ENCODE data around the gene TYW1B.
"Not testable (repeated sequence)": the region's sequence is repeated elsewhere in the genome, so short reads cannot be mapped to it uniquely, and the experiment has no call there.

TYW1B gene

DNA sequence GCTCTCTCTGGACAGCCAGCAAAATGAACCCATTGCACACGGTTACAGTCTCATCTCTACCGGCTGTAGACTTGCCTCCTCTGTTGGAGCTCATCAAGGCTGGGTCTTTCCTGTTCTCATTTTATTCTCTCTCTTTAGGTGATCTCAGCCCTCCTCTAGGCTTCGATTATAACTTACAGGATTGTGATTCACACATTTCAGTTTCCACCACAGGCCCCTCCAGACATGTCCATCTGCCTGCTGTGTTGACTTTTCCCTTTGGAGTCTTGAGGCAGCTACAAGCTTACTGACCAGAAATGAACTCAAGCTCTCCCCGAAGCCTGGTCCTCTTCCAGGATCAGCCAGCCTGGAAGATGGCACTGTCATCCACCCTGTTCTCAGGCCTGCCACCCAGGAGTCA lies 268.5 kb downstream of the TYW1B start:
- not testable (repeated sequence) for DNase-seq (ENCODE audit: low spot score)

DNA sequence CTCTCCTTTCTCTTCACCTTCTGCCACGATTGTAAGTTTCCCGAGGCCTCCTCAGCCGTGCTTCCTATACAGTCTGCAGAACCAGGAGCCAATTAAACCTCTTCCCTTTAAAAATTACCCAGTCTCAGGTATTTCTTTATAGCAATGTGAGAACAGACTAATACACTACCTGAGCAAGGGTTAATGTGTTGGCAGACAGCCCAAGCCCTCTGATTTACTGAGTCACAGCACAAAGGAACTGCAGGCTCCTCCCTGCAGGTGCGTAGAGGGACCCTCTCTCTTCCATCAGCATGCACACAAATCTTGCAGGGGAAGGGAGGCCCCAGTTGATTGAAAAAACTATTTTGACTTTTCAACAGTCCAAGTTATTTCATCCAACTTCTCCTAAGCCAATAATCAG lies 271.3 kb downstream of the TYW1B start:
- DNase-seq (ENCODE audit: low spot score): not testable (repeated sequence)

DNA sequence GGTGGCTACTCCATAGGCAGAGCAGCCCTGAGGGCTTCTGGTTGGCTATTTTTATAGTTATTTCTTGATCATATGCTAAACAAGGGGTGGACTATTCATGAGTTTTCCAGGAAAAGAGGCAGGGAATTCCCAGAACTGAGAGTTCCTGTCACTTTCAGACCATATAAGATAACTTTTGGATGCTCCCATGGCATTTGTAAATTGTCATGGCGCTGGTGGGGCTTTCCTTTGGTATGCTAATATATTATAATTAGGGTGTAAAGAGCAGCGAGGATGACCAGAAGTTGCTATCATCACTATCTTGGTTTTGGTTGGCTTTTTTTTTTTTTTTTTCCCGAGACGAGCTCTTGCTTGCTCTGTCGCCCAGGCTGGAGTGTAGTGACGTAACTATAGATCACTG lies 272.8 kb downstream of the TYW1B start:
- not testable (repeated sequence) for DNase-seq (ENCODE audit: low spot score)

DNA sequence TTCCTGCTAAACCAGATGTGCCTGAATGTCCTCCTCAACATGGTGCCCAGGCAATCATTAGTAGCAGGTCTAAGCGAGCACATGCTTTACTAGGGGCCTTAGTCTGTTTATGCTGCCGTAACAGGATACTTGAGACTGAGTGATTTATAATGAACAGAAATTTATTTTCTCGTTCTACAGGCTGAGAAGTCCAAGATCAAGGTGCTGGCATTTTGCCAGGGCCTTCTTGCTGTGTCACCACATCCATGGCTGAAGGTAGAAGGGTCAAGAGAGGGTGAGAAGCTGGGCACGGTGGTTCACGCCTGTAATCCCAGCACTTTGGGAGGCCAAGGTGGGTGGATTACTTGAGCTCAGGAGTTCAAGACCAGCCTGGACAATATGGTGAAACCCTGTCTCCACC lies 273.6 kb downstream of the TYW1B start:
- not testable (repeated sequence) for DNase-seq (ENCODE audit: low spot score)

DNA sequence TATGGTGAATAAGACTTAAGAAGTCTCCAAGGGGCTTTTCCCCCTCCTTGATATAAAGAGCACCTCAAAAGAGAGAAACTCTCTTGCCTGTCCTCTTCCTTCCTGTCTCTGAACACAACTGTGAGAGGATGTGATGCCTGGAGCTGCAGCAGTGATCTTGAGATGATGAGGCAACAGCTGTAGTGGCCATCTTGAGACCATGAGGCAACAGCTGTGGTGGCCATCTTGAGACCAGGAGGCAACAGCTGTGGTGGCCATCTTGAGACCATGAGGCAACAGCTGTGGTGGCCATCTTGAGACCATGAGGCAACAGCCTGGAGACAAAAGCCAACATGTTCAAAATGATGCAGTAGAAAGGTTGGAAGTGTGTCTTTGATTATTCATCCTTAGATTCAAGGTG lies 277.5 kb downstream of the TYW1B start:
- DNase-seq (ENCODE audit: low spot score): not testable (repeated sequence)

DNA sequence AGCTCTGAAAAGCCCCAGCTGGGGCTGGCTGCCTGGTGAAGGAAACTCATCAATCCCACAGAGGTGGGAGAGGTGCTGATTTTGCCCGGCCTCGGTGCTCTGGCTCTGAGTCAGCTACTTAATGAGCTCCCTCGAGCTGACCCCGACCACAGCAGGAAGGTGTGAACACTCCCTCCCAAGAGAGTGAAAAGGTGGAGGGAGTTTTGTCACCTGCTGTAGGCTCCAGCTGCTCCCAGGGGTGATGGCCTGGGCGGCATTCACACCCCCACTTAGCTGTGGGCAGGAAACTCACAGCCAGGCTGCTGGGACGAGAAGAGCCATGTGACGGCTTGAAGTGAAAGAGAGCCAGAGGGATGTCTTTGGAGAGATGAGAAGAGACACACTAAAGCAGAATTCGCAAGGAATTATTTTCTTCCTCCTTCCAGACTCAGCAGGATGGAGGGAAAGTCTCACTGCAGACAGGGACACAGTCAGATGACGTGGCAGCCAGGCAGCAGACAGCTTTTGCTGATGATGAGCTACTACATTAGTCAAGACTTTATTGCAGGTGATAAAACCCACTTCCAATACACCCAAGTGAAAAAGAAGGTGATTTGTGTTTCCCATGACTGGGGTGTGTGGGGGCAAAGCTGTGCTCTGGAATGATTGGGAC lies 281.3 kb downstream of the TYW1B start:
- not testable (repeated sequence) for DNase-seq (ENCODE audit: low spot score)

DNA sequence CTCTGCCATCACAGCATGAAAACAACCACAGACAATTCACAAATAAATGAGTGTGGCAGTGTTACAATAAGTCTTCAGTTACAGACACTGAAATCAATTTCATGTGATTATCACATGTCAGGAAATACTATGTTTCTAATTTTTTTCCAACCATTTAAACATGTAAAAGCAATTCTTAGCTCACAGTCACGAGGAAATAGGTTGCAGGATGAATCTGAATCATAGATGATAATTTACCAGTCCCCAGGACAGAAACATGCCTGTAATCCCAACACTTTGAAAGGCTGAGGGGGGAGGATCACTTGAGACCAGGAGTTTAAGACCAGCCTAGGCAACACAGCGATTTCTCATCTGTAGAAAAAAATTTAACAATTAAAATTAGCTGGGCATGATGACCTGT lies 283.5 kb downstream of the TYW1B start:
- not testable (repeated sequence) for DNase-seq (ENCODE audit: low spot score)

DNA sequence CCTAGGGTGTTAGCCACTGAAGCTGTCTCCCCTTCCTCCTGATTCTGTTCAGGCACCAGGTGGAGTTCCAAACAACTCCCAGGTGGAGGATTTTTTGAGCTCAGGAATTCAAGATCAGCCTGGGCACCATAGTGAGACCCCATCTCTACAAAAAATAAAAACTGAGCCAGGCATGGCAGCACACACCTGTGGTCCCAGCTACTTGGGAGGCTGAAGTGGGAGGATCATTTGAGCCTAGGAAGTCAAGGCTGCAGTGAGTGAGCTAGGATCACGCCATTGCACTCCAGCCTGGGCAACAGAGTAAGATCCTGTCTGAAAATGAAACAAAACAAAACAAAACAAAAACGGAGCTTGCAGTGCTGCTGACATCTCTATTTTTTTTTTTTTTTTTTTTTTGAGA lies 287.1 kb downstream of the TYW1B start:
- no peak for DNase-seq (ENCODE audit: low spot score)

DNA sequence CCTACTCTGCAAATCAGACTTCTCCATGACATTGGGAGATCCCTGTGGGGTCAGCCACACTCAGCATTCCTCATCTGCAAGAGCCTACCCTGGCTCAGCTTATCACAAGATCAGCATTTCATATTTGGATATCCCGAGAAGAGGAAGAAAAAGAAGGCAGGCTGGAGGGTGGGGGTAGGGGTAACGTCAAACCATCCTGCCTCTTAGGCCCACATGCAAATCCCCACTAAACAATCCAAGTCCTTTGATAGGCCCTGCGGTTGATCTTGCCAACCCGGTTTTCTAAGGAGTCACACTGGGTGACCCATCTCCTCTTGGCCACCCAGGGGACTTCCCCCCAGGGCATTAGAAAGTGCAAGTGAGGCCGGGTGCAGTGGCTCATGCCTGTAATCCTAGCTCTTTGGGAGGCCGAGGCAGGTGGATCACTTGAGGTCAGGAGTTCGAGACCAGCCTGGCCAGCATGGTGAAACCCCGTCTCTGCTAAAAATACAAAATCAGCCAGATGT lies 287.8 kb downstream of the TYW1B start:
- DNase-seq (ENCODE audit: low spot score): no peak

DNA sequence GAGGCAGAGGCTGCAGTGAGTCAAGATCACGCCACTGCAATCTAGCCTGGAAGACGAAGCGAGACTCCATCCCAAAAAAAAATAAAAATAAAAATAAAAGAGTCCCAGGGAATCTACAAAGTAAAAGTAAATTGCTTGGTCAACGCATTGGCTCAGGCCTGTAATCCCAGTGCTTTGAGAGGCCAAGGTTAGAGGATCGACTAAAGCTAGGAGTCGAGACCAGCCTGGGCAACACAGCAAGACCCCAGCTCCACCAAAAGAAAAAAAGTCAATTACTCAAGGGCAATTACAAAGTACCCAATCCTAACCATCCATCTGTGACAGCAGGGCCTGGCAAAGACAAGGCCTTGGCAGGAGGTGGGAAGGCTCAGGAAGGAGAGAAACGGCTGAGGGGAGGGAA lies 288.3 kb downstream of the TYW1B start:
- no peak for DNase-seq (ENCODE audit: low spot score)

DNA sequence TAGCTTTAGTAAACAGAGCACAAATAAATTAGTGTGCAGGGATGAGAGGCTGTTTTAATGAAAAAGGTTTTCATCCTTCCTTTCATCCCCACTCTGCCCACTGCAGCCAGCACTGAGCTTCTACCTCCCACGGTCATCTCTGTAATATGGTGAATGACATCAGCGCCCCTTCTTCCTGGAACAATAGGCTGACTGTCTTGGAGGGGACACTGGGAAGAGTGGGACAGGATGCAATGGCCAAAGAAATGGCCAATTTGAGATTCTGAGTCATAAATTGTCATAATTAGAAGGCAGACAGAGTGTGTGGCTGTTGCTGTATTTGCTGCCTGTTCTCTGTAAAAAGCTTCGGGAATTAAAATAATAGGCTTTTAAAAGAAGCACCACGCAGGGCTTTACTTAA lies 289.1 kb downstream of the TYW1B start:
- DNase-seq (ENCODE audit: low spot score): no peak

DNA sequence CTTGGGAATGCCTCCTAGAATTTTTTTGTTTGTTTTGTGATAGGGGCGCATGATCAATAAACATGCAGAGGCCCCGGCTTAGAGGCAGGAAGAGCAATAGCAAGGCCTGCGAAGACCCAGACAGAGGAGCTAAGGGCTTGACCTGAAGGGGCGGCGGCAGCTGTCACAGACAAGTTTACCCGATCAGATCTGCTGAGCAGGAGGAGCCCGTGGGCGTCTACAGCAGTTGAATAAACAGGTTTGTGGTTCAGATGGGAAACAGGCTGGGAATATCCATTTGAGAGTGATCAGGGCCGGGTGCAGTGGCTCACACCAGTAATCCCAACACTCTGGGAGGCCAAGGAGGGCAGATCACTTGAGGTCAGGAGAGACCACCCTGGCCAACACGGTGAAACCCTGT lies 289.9 kb downstream of the TYW1B start:
- no peak for DNase-seq (ENCODE audit: low spot score)

DNA sequence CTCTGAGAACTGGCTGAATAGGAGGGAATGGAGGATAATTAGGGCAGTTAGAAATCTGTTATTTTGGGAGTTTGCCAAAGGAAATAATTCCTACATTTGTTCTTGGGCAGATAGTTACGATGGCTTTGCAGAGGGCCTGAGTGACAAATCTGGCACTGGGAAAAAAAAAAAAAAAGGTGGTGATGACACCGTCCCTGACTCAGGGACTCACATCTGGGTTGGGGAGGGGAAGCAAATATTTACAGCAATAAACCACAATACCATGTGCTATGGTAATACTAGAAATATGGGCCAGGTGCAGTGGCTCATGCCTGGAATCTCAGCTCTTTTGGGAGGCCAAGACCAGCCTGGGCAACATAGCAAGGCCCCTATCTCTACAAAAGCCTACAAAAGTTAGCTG lies 292.0 kb downstream of the TYW1B start:
- not testable (repeated sequence) for DNase-seq (ENCODE audit: low spot score)

DNA sequence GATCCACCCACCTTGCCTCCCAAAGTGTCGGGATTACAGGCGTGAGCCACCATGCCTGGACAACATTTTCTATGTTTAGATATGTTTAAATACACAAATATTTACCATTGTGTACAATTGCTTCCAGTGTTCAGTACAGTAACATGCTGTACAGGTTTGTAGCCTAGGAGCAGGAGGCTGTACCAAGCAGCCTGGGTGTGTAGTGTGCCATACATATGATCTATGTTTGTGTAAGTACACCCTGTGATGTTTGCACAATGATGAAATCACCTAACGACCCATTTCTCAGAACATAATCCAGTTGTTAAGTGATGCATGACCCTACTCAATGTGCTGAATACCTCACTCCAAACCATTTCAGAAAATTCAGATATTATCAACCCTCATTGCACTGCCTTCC lies 297.0 kb downstream of the TYW1B start:
- not testable (repeated sequence) for DNase-seq (ENCODE audit: low spot score)
